GM21723 (cell line): ENCODE measurements around the gene CADPS2.

Experiments
- ATAC-seq: cut with Tn5 transposase; IDR thresholded peaks from one replicate; pipeline ENCODE4 v1.9.1; 2021; ENCODE audit warnings: mild to moderate bottlenecking, moderate library complexity; ENCODE audit not compliant: unreplicated experiment

The CADPS2 gene

GRCh38 chr7:122789156-122789555, 97.1 kb downstream of the CADPS2 start:
- ATAC-seq: no peak

- no peak for ATAC-seq
Observed at GRCh38 chr7:122770686-122771335, 115.4 kb downstream of the CADPS2 start.

- no peak for ATAC-seq
Observed at GRCh38 chr7:122768827-122769226, 117.4 kb downstream of the CADPS2 start.

- no peak for ATAC-seq
Observed at GRCh38 chr7:122767339-122767738, 118.9 kb downstream of the CADPS2 start.

GRCh38 chr7:122766593-122766992, 119.7 kb downstream of the CADPS2 start:
- ATAC-seq: no peak

- ATAC-seq: no peak
Observed at GRCh38 chr7:122764902-122765301, 121.4 kb downstream of the CADPS2 start.

- no peak for ATAC-seq
Observed at GRCh38 chr7:122764020-122764419, 122.2 kb downstream of the CADPS2 start.

GRCh38 chr7:122762071-122762470, 124.2 kb downstream of the CADPS2 start:
- no peak for ATAC-seq

GRCh38 chr7:122758501-122758900, 127.8 kb downstream of the CADPS2 start:
- ATAC-seq: no peak

GRCh38 chr7:122756860-122757259, 129.4 kb downstream of the CADPS2 start:
- no peak for ATAC-seq

- no peak for ATAC-seq
Observed at GRCh38 chr7:122755696-122756095, 130.6 kb downstream of the CADPS2 start.

GRCh38 chr7:122752583-122752982, 133.7 kb downstream of the CADPS2 start:
- no peak for ATAC-seq

- no peak for ATAC-seq
Observed at GRCh38 chr7:122750389-122750788, 135.9 kb downstream of the CADPS2 start.

- ATAC-seq: no peak
Observed at GRCh38 chr7:122748195-122748594, 138.1 kb downstream of the CADPS2 start.

- ATAC-seq: no peak
Observed at GRCh38 chr7:122746948-122747347, 139.3 kb downstream of the CADPS2 start.

GRCh38 chr7:122743211-122743610, 143.0 kb downstream of the CADPS2 start:
- no peak for ATAC-seq

- ATAC-seq: no peak
Observed at GRCh38 chr7:122738947-122739346, 147.3 kb downstream of the CADPS2 start.

- no peak for ATAC-seq
Observed at GRCh38 chr7:122736183-122736582, 150.1 kb downstream of the CADPS2 start.

GRCh38 chr7:122727759-122728158, 158.5 kb downstream of the CADPS2 start:
- ATAC-seq: no peak

GRCh38 chr7:122727354-122727753, 158.9 kb downstream of the CADPS2 start:
- no peak for ATAC-seq

GRCh38 chr7:122726881-122727280, 159.4 kb downstream of the CADPS2 start:
- no peak for ATAC-seq

GRCh38 chr7:122724366-122724765, 161.9 kb downstream of the CADPS2 start:
- no peak for ATAC-seq

- no peak for ATAC-seq
Observed at GRCh38 chr7:122719010-122719578, 167.2 kb downstream of the CADPS2 start.
